IMR-90 (cell line): ENCODE data around the gene SYCE3.

ENCODE experiments used
- BHLHE40 ChIP-seq: fragments of 150-350 bp; IDR thresholded peaks from 2 replicates; pipeline ENCODE4 v1.6.1; 2016; ENCODE audit warnings: mild to moderate bottlenecking, low read depth, low read length
- CHD1 ChIP-seq: IDR thresholded peaks from 2 replicates; pipeline ENCODE4 v1.6.1; 2012; ENCODE audit warnings: low read depth, low read length, improper control_type of control experiment
- MAFK ChIP-seq: IDR thresholded peaks from 2 replicates; pipeline ENCODE4 v1.6.1; 2012; ENCODE audit warnings: low read depth, low read length, improper control_type of control experiment
- MAZ ChIP-seq: IDR thresholded peaks from 2 replicates; pipeline ENCODE4 v1.6.1; 2012; ENCODE audit warnings: low read depth, mild to moderate bottlenecking, low read length, improper control_type of control experiment, moderate library complexity, borderline replicate concordance
- MXI1 ChIP-seq: IDR thresholded peaks from 2 replicates; pipeline ENCODE4 v1.6.1; 2012; ENCODE audit warnings: low read depth, mild to moderate bottlenecking, low read length, moderate library complexity, borderline replicate concordance
- POLR2A ChIP-seq: IDR thresholded peaks from 2 replicates; pipeline ENCODE4 v1.6.1; 2012; ENCODE audit warnings: mild to moderate bottlenecking, low read depth, low read length
- RAD21 ChIP-seq: IDR thresholded peaks from 2 replicates; pipeline ENCODE4 v1.6.1; 2012; ENCODE audit warnings: low read length, improper control_type of control experiment
- RCOR1 ChIP-seq: IDR thresholded peaks from 2 replicates; pipeline ENCODE4 v1.6.1; 2012; ENCODE audit warnings: mild to moderate bottlenecking, low read length, improper control_type of control experiment; ENCODE audit not compliant: insufficient replicate concordance
- RFX5 ChIP-seq: IDR thresholded peaks from 2 replicates; pipeline ENCODE4 v1.8.0; 2012; ENCODE audit warnings: low read depth, mild to moderate bottlenecking, low read length, moderate library complexity
- SMC3 ChIP-seq: fragments of 150-350 bp; IDR thresholded peaks from 2 replicates; pipeline ENCODE4 v1.6.1; 2016; ENCODE audit warnings: low read depth, mild to moderate bottlenecking, antibody characterized with exemption, low read length, moderate library complexity
- TF ChIP-seq, protein P1 (sequence below): conservative IDR thresholded peaks from 2 replicates; pipeline ENCODE4 v1.5.1; 2012; ENCODE audit warnings: mild to moderate bottlenecking, low read depth, low read length, improper control_type of control experiment
- TF ChIP-seq, protein P2 (sequence below): fragments of 150-350 bp; IDR thresholded peaks from 2 replicates; pipeline ENCODE4 v1.6.1; 2017; ENCODE audit warnings: mild to moderate bottlenecking, antibody characterized with exemption, low read length, low read depth
- TF ChIP-seq, protein P3 (sequence below): fragments of 150-350 bp; IDR thresholded peaks from 2 replicates; pipeline ENCODE4 v1.6.1; 2016; ENCODE audit warnings: low read depth, mild to moderate bottlenecking, low read length, moderate library complexity, borderline replicate concordance

DNA sequence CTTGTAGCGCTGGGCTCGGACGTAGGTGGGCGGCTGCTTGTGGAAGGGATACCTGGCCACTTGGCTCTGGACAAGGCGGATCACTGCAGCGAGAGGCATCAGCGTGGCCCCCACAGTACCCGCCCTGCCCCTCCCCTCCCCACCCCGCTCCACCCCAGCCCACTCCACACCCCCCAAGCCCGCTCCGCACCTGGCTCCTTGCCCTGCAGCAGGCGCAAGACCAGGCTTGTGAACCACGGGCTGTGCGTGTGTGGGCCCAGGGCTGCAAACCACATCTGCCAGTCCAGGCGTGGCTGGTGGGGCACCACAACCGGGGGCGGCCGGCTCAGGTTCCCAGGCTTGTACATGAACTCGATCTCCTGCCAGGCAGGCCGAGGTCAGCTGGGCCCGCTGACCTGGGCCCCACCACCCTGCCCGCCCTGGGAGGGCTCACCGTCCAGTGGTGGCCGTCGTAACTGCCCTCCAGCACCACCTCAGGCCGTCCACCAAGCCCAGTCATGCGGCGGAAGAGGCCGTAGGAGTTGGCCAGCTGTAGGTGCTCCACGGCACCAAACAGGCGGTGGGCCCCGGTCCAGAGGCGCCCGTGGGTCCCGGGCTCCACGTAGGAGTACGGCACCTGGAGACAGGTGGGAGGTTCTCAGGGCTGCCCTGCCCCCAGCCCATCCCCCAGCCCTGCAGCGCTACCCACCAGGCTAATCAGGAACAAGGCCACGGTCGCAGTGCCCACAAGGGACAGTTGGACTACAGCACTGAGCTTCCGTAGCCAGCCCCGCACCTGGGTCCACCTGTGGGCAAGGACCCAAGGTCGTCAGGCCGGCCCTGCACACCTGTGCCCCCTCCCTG lies 58.1 kb downstream of the SYCE3 start:
- TF ChIP-seq BHLHE40 (no peak), POLR2A (no peak), CHD1 (no peak), MXI1 (no peak), RAD21 (no peak), RCOR1 (no peak), SMC3 (no peak), MAZ (no peak), MAFK (no peak), RFX5 (no peak)
- TF ChIP-seq, protein P1, sequence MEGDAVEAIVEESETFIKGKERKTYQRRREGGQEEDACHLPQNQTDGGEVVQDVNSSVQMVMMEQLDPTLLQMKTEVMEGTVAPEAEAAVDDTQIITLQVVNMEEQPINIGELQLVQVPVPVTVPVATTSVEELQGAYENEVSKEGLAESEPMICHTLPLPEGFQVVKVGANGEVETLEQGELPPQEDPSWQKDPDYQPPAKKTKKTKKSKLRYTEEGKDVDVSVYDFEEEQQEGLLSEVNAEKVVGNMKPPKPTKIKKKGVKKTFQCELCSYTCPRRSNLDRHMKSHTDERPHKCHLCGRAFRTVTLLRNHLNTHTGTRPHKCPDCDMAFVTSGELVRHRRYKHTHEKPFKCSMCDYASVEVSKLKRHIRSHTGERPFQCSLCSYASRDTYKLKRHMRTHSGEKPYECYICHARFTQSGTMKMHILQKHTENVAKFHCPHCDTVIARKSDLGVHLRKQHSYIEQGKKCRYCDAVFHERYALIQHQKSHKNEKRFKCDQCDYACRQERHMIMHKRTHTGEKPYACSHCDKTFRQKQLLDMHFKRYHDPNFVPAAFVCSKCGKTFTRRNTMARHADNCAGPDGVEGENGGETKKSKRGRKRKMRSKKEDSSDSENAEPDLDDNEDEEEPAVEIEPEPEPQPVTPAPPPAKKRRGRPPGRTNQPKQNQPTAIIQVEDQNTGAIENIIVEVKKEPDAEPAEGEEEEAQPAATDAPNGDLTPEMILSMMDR = no peak
- TF ChIP-seq, protein P2, sequence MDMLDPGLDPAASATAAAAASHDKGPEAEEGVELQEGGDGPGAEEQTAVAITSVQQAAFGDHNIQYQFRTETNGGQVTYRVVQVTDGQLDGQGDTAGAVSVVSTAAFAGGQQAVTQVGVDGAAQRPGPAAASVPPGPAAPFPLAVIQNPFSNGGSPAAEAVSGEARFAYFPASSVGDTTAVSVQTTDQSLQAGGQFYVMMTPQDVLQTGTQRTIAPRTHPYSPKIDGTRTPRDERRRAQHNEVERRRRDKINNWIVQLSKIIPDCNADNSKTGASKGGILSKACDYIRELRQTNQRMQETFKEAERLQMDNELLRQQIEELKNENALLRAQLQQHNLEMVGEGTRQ = no peak
- TF ChIP-seq, protein P3, sequence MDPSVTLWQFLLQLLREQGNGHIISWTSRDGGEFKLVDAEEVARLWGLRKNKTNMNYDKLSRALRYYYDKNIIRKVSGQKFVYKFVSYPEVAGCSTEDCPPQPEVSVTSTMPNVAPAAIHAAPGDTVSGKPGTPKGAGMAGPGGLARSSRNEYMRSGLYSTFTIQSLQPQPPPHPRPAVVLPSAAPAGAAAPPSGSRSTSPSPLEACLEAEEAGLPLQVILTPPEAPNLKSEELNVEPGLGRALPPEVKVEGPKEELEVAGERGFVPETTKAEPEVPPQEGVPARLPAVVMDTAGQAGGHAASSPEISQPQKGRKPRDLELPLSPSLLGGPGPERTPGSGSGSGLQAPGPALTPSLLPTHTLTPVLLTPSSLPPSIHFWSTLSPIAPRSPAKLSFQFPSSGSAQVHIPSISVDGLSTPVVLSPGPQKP = no peak
